Panc1 (cell line): ENCODE results near the gene ZFP14. TPM values are rescaled to one million over a fixed set of nuclear protein-coding genes. Genes with fewer than 3 reads are reported as not detected.
A peak's percentile ranks its signal among the peaks of the same experiment; 100 is the strongest.

Source experiments
- ATAC-seq: fragments of 200-7000 bp; cut with Tn5 transposase; 2 replicates; pipeline ENCODE4 v1.9.1; 2020; ENCODE audit warnings: mild to moderate bottlenecking, moderate library complexity
- BruUV-seq: library from RNA; stranded (reverse); fragments of 400-500 nt; replicated peaks from 2 replicates; lab custom pipeline; 2021; lab: Mats Ljungman, UMichigan
- CTCF ChIA-PET: fragments of 300-600 bp; sonication (Branson Sonifier 250); formaldehyde crosslinking; loops from one replicate; lab custom pipeline; 2022; ENCODE audit warnings: antibody characterized with exemption; lab: Charles Lee
- POLR2A ChIA-PET: fragments of 300-600 bp; sonication (Branson Sonifier 250); formaldehyde crosslinking; loops from one replicate; lab custom pipeline; 2022; ENCODE audit warnings: antibody characterized with exemption; lab: Charles Lee
- DNase-seq: peaks from one replicate; pipeline ENCODE4 v3.0.0-alpha.2; 2010; ENCODE audit warnings: low read depth, low spot score
- H3K27ac ChIP-seq: 2 replicates; pipeline ENCODE4 v1.5.1; 2011; ENCODE audit warnings: mild to moderate bottlenecking, low read length, inconsistent platforms
- H3K27me3 ChIP-seq: fragments of 200-500 bp; sonication (Bioruptor generic); 2 replicates; pipeline ENCODE4 v1.6.0; 2014; ENCODE audit warnings: low read length, inconsistent platforms; ENCODE audit not compliant: control insufficient read depth, insufficient read depth
- H3K36me3 ChIP-seq: fragments of 200-500 bp; sonication (Bioruptor generic); 2 replicates; pipeline ENCODE4 v1.5.1; 2014; ENCODE audit warnings: inconsistent platforms, mild to moderate bottlenecking, low read length, moderate library complexity; ENCODE audit not compliant: control insufficient read depth, insufficient read depth
- H3K4me1 ChIP-seq: 2 replicates; pipeline ENCODE4 v1.5.1; 2011; ENCODE audit warnings: inconsistent platforms, mild to moderate bottlenecking, low read length, moderate library complexity; ENCODE audit not compliant: control insufficient read depth, insufficient read depth
- H3K4me3 ChIP-seq, 2 experiments: 2 replicates each; pipeline ENCODE4 v1.5.1; 2011 to 2012; ENCODE audit warnings: low read depth in 2 of 2, low read length in 2 of 2, mild to moderate bottlenecking in 2 of 2, inconsistent platforms in 1 of 2, moderate library complexity in 1 of 2
- H3K9me3 ChIP-seq: fragments of 200-500 bp; sonication (Bioruptor generic); 2 replicates; pipeline ENCODE4 v1.5.1; 2014; ENCODE audit warnings: low read depth, mild to moderate bottlenecking, inconsistent platforms, low read length, moderate library complexity; ENCODE audit not compliant: control insufficient read depth, insufficient read depth
- CTCF ChIP-seq: fragments of 450-650 bp; IDR thresholded peaks from 2 replicates; pipeline ENCODE4 v1.5.1; 2017; ENCODE audit warnings: mild to moderate bottlenecking
- POLR2AphosphoS5 ChIP-seq: IDR thresholded peaks from 2 replicates; pipeline ENCODE4 v1.6.1; 2012; ENCODE audit warnings: mild to moderate bottlenecking, low read depth, low read length, moderate library complexity
- REST ChIP-seq, 2 experiments: IDR thresholded peaks; 2 replicates each; pipeline ENCODE4 v1.6.1; 2011 to 2012; ENCODE audit warnings: low read depth in 2 of 2, control low read depth in 1 of 2, low read length in 1 of 2, mild to moderate bottlenecking in 1 of 2, moderate library complexity in 1 of 2; ENCODE audit not compliant: insufficient read depth in 1 of 2
- SIN3A ChIP-seq: IDR thresholded peaks from 2 replicates; pipeline ENCODE4 v1.6.1; 2012; ENCODE audit warnings: low read depth, mild to moderate bottlenecking, low read length, moderate library complexity, borderline replicate concordance; ENCODE audit not compliant: insufficient read depth
- TCF7L2 ChIP-seq: IDR thresholded peaks from 2 replicates; pipeline ENCODE4 v1.6.1; 2011; ENCODE audit warnings: mild to moderate bottlenecking, low read depth, low read length, inconsistent platforms
- in situ Hi-C: cut with HindIII; loops from 2 replicates; pipeline ENCODE4 v1.10.0; 2016; ENCODE audit warnings: low sequenced_read_pairs, low pct_unique_long_range_greater_than_20kb
- intact Hi-C: fragments of 100-400 bp; cut with micrococcal nuclease; formaldehyde crosslinking; loops from one replicate; pipeline ENCODE4 v1.10.0; 2022; ENCODE audit not compliant: unreplicated experiment
- total RNA-seq: library from RNA; stranded (reverse); gene quantifications from one replicate; pipeline ENCODE4 v1.2.1, GENCODE V29; 2021; ENCODE audit not compliant: unreplicated experiment

ZFP14 gene
- total RNA-seq, 1 experiment from 2014 or later: 3.3 TPM

DNA sequence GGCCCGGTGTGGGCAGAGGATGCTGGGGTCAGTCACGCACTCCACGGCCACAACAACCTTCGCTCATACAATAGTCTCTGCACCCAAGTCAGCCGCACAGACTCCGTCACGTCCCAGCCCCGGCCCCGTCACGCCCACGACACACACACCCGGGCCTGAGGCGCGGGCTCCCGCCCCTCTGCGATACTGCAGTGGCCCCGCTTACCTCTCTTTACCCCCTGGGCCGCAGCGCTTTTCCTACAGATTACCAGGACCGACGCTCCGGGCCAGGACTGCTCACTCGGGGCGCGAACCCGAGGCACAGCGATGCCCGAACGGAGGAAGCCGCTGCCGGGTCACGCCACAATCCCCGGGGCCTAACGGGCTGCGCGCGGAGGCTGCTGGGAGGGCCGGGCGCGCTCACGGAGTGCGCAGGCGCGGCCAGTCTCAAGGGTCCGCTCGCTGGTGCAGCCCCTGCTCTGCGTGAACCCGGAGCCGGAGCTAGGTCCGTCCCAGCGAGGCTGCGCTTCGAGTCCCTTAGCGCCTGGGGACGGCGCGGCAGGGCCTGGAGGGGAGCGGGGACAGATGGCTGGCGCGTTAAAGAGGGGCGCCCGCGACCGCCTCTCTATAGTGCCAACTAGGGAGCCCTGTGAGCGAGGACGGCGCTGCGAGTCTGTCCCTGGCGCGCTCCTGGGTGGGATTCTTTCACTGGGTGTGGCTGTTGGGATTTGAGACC lies 39.4 kb upstream of the ZFP14 start, which contains the start of gene ZFP82:
TSS of gene ZFP82 (minus strand) at position 358 of the 715 bp plus-strand sequence. CDS start 8,855 bp downstream, outside the sequence.
- H3K4me1 ChIP-seq: no peaks in the 10 kb centered on the region
- ATAC-seq (peak; percentile 97), DNase-seq (no peak)
- peak within 1 kb of the TSS; percentile 79 for H3K27ac ChIP-seq
- in situ Hi-C loops: no loop called here
- intact Hi-C loops: no loop called here
- H3K9me3 ChIP-seq: peaks cover 6% of the 10 kb centered on the region; the same call in 1 of the 2 replicates
- 0 out of 2 replicates have a peak, but pooled peaks have one; percentile 35 for TF ChIP-seq SIN3A
- TF ChIP-seq REST (IDR thresholded peaks at IDR 0.05; ENCODE audit: insufficient read depth in 1 of 2, low read depth in 2 of 2, low read length in 1 of 2): no peak; a peak in 1 of 4 replicates
- no peak for TF ChIP-seq TCF7L2
- peak; percentile 86 for TF ChIP-seq POLR2AphosphoS5
- ChIA-PET CTCF (no interaction called here), POLR2A (interaction anchor here (0.6 kb wide), 1 partner anchor 373 kb away, joined by 5 read pairs; no protein-coding TSS in a partner anchor)
- H3K27me3 ChIP-seq: no peaks in the 10 kb centered on the region
- H3K4me3 ChIP-seq: peak within 1 kb of the TSS; percentile 60 to 71
- no TSS peak for BruUV-seq
- H3K36me3 ChIP-seq: no peaks in the 10 kb centered on the region

DNA sequence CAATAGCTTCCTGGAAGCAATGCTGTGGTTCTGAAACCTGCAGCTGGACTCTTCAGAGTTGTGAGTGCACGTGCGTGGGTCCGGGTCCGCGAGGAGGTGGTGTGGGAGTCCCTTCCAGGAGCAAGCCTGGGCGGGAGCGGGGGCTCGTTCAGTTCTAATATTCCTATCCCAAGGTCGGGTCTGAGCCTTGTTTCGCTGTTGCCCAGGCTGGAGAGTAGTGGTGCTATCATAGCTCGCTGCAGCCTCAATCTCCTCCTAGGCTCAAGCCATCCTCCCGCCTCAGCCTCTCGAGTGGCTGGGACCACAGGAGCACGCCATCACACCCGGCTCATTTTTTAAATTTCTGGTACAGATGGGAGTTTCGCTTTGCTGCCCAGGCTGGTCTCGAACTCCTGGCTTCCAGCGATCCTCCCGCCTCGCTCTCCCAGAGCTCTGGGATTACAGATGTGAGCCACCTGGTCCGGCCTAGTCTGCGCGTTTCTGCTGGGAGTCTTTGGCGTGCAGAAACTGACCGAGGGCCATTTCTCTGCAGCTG lies 38.8 kb upstream of the ZFP14 start:
- H3K27me3 ChIP-seq: no peaks in the 10 kb centered on the region
- ATAC-seq: peak; percentile 36
- intact Hi-C loops: no loop called here

GRCh38 chr19:36409841-36410240 lies 30.8 kb upstream of the ZFP14 start:
- no peaks in the 10 kb centered on the region for H3K27me3 ChIP-seq
- no TSS peak for BruUV-seq
- H3K4me3 ChIP-seq: no peak overlapping the region
- no peaks in the 10 kb centered on the region for H3K4me1 ChIP-seq
- POLR2A ChIA-PET: no interaction called here
- H3K9me3 ChIP-seq: peaks cover 35% of the 10 kb centered on the region; the same call in 1 of the 2 replicates
- TF ChIP-seq TCF7L2 (no peak), POLR2AphosphoS5 (no peak), REST (IDR thresholded peaks at IDR 0.05; ENCODE audit: insufficient read depth in 1 of 2, low read depth in 2 of 2, low read length in 1 of 2) (no peak), CTCF (no peak)
- no peak for ATAC-seq
- no peak for DNase-seq
- H3K36me3 ChIP-seq: peaks cover 24% of the 10 kb centered on the region
- CTCF ChIA-PET: no interaction called here
- intact Hi-C loops (no loop called here), in situ Hi-C loops (no loop called here)
- no peak overlapping the region for H3K27ac ChIP-seq

More for the DNA sequence above, 38.8 kb upstream of the ZFP14 start:
- CTCF ChIA-PET: no interaction called here
- H3K4me1 ChIP-seq: no peaks in the 10 kb centered on the region
- H3K27ac ChIP-seq: peak overlapping the region; percentile 79
- in situ Hi-C loops: no loop called here
- POLR2A ChIA-PET: interaction anchor here (0.6 to 0.7 kb wide), 2 partner anchors 374 to 417 kb away, joined by 4 to 5 read pairs; no protein-coding TSS in a partner anchor
- no peaks in the 10 kb centered on the region for H3K36me3 ChIP-seq
- BruUV-seq: no TSS peak
- TF ChIP-seq SIN3A: no peak
- DNase-seq: no peak
- H3K9me3 ChIP-seq: peaks cover 7% of the 10 kb centered on the region; the same call in 1 of the 2 replicates
- peak overlapping the region; percentile 60 to 71 for H3K4me3 ChIP-seq
